ENCODE data around the gene MAP3K21.

The MAP3K21 gene

DNA sequence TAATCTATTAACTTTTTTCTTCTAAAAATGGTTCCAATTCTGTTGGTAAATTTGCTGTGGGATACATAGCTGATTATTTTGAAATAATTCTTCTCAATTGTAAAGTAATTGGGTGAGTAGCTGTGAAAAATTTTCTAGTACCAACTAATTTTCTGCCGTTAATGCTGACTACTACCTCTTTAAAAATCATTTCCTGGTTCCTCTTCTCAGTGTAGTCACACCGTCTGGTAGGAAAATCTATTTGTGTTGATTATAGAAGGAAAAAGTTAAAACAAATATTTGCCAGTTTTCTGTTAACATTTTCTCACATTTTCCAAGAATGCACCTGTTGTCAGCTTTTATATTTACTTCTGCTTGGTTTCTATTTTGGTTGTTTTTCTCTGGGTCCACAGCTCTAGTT is 82.0 kb downstream of the MAP3K21 start:
- no peak overlapping the region for H3K27ac ChIP-seq
- TF ChIP-seq CTCF (conservative IDR thresholded peaks at IDR 0.05): no peak

DNA sequence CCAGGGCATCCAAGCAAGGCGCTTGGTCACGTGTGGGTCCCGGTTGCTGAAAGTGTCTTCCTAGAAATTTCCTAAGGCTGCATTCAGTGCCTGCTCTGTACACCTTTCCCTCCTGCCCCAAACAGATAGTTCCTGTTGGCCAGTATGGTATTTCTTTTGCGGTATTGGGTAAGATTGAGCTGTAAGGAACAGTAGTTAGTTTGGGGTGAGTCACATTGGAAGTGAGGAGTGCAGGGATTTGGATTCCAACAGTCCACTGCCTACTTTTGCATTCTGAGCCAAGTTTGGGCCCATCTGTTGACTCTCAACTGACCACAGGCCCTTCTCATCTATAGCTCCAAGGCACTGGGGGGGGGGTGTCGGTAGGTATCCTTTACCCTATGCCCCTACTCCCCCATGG is 83.4 kb downstream of the MAP3K21 start:
- no peak for TF ChIP-seq CTCF (conservative IDR thresholded peaks at IDR 0.05)
- no peak overlapping the region for H3K27ac ChIP-seq

- no peak overlapping the region for H3K27ac ChIP-seq
- no peak for TF ChIP-seq CTCF (conservative IDR thresholded peaks at IDR 0.05)
These were observed 85.3 kb downstream of the MAP3K21 start for GRCh38 chr1:233412812-233413211.

DNA sequence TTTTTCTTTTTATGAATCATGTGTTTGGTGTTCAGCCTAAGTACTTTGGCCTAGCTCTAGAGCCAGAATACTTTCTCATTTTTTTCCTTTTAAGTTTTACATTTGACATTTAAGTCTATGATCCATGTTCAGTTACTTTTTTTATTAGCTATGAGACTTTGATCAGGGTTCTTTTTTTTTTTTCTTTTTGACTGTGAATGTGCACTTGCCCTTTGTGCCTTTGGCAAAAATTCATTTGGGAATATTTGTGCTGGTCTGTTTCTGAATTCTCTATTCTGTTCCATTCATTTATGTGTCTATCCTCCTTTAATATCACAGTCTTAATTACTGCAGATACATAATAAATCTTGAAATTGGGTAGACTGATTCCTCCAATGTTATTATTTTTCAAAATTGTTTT is 93.8 kb downstream of the MAP3K21 start:
- no peak overlapping the region for H3K27ac ChIP-seq
- TF ChIP-seq CTCF (conservative IDR thresholded peaks at IDR 0.05): no peak

GRCh38 chr1:233424779-233425178 is 97.3 kb downstream of the MAP3K21 start:
- H3K27ac ChIP-seq: no peak overlapping the region
- peak; percentile 54 for TF ChIP-seq CTCF (conservative IDR thresholded peaks at IDR 0.05)

DNA sequence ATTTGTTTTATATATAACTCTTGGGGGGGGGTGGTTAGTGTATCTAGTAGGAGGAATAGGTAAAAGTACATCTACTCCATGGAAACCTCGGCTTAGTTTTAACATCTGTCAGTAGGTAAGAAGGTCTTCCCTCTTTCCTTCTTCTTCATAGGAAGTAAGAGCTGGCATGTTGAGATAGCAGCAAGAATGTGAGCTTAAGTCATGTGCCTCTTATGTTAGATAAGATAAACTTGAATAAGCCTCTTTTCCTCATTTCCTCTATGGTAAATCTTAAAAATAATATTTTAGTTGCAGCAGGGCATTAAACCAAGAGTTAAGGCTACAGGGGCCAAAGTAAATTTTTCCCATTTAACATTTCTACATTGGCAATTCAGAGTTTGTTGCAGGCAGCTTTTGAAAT is 100.4 kb downstream of the MAP3K21 start:
- TF ChIP-seq CTCF (conservative IDR thresholded peaks at IDR 0.05): no peak
- no peak overlapping the region for H3K27ac ChIP-seq

- H3K27ac ChIP-seq: no peak overlapping the region
- TF ChIP-seq CTCF (conservative IDR thresholded peaks at IDR 0.05): no peak
These were observed 104.4 kb downstream of the MAP3K21 start for GRCh38 chr1:233431753-233432403.

Data from VCaP (cell line).